HCT116 (cell line): Measurements from ENCODE around the gene VAMP8. TPM values are rescaled to one million over a fixed set of nuclear protein-coding genes. Genes with fewer than 3 reads are reported as not detected.

Source experiments
- ATAC-seq: fragments of 200-7000 bp; cut with Tn5 transposase; 2 replicates; pipeline ENCODE4 v1.9.1; 2020; ENCODE audit warnings: mild to moderate bottlenecking, moderate library complexity
- BruUV-seq: library from RNA; stranded (reverse); fragments of 400-500 nt; replicated peaks from 2 replicates; lab custom pipeline; 2021; lab: Mats Ljungman, UMichigan
- CTCF ChIA-PET: fragments of 300-600 bp; sonication (Branson Sonifier 250); formaldehyde crosslinking; loops from one replicate; lab custom pipeline; 2021; ENCODE audit warnings: antibody characterized with exemption; lab: Charles Lee
- POLR2A ChIA-PET: fragments of 300-600, 350-600 bp; sonication (Branson Sonifier 250); formaldehyde crosslinking; loops from one replicate; lab custom pipeline; 2021; ENCODE audit warnings: antibody characterized with exemption; lab: Charles Lee
- RAD21 ChIA-PET, 2 experiments: fragments of 300-600 bp; sonication (Branson Sonifier 250); formaldehyde crosslinking; loops; one replicate each; lab custom pipeline; 2023; ENCODE audit warnings: low total read pairs in 2 of 2; ENCODE audit not compliant: uncharacterized antibody in 2 of 2, unreplicated experiment in 2 of 2, low non-redundant PET in 1 of 2; lab: Charles Lee
- DNase-seq: peaks from one replicate; pipeline ENCODE4 v3.0.0-alpha.2; 2010; ENCODE audit warnings: low read depth, low spot score
- H2AFZ ChIP-seq: fragments of 200-600 bp; shearing (Covaris generic), sonication (generic); 2 replicates; pipeline ENCODE4 v1.6.1; 2017; ENCODE audit warnings: low read depth, mixed run types, mixed read lengths, antibody characterized with exemption, low read length; ENCODE audit not compliant: poor library complexity, severe bottlenecking
- H3K27ac ChIP-seq: 2 replicates; pipeline ENCODE4 v1.5.1; 2012; ENCODE audit warnings: low read depth, low read length
- H3K27me3 ChIP-seq: fragments of 200-600 bp; sonication (generic); 2 replicates; pipeline ENCODE4 v1.6.1; 2016; ENCODE audit warnings: mixed run types, low read length, mixed read lengths; ENCODE audit not compliant: insufficient read depth
- H3K36me3 ChIP-seq, 2 experiments: fragments of 200-500 bp in 1 of 2; fragments of 200-600 bp in 1 of 2; sonication (Bioruptor generic) in 1 of 2; sonication (generic) in 1 of 2; 2 replicates each; pipeline versions ENCODE4 v1.5.1 to v1.6.1; 2014 to 2016; ENCODE audit warnings: low read length in 2 of 2, inconsistent platforms in 1 of 2, mixed read lengths in 1 of 2, mixed run types in 1 of 2; ENCODE audit not compliant: insufficient read depth in 2 of 2, control insufficient read depth in 1 of 2
- H3K4me1 ChIP-seq, 2 experiments: fragments of 200-600 bp in 1 of 2; sonication (generic) in 1 of 2; 2 replicates each; pipeline versions ENCODE4 v1.5.1 to v1.6.1; 2012 to 2017; ENCODE audit warnings: low read length in 2 of 2, inconsistent platforms in 1 of 2, mild to moderate bottlenecking in 1 of 2, mixed read lengths in 1 of 2, mixed run types in 1 of 2, moderate library complexity in 1 of 2; ENCODE audit not compliant: insufficient read depth in 2 of 2, control insufficient read depth in 1 of 2
- H3K4me2 ChIP-seq: fragments of 200-600 bp; sonication (generic); 2 replicates; pipeline ENCODE4 v1.6.1; 2017; ENCODE audit warnings: mixed run types, low read length, mixed read lengths
- H3K4me3 ChIP-seq, 2 experiments: fragments of 200-600 bp in 1 of 2; sonication (generic) in 1 of 2; replicated peaks in 1 of 2; 2 replicates each; pipeline ENCODE4 v1.5.1; 2011 to 2016; ENCODE audit warnings: low read length in 2 of 2, control low read depth in 1 of 2, low read depth in 1 of 2, mild to moderate bottlenecking in 1 of 2, mixed read lengths in 1 of 2, mixed run types in 1 of 2
- H3K79me2 ChIP-seq: fragments of 200-600 bp; sonication (generic); 2 replicates; pipeline ENCODE4 v1.6.1; 2017; ENCODE audit warnings: mild to moderate bottlenecking, mixed run types, low read length, moderate library complexity, mixed read lengths; ENCODE audit not compliant: insufficient read depth
- H3K9ac ChIP-seq: fragments of 200-600 bp; sonication (generic); 2 replicates; pipeline ENCODE4 v1.6.1; 2016; ENCODE audit warnings: low read length, mixed read lengths
- H3K9me2 ChIP-seq: fragments of 200-600 bp; sonication (generic), shearing (Covaris generic); 2 replicates; pipeline ENCODE4 v1.6.1; 2017; ENCODE audit warnings: mixed run types, mild to moderate bottlenecking, moderate library complexity; ENCODE audit not compliant: insufficient read depth
- H3K9me3 ChIP-seq, 2 experiments: fragments of 200-500 bp in 1 of 2; fragments of 200-600 bp in 1 of 2; sonication (Bioruptor generic) in 1 of 2; sonication (generic) in 1 of 2; 2 replicates each; pipeline ENCODE4 v1.6.1; 2014 to 2017; ENCODE audit warnings: low read length in 2 of 2, mixed read lengths in 2 of 2, inconsistent platforms in 1 of 2, low read depth in 1 of 2, mild to moderate bottlenecking in 1 of 2, mixed run types in 1 of 2, moderate library complexity in 1 of 2; ENCODE audit not compliant: control insufficient read depth in 1 of 2, insufficient read depth in 1 of 2
- H4K20me1 ChIP-seq: fragments of 200-600 bp; sonication (generic), shearing (Covaris generic); 2 replicates; pipeline ENCODE4 v1.6.1; 2017; ENCODE audit warnings: mixed run types, mild to moderate bottlenecking, moderate library complexity; ENCODE audit not compliant: insufficient read depth
- CBX3 ChIP-seq: IDR thresholded peaks from 2 replicates; pipeline ENCODE4 v1.6.1; 2012; ENCODE audit warnings: low read depth
- EGR1 ChIP-seq: IDR thresholded peaks from 2 replicates; pipeline ENCODE4 v1.6.1; 2012; ENCODE audit warnings: low read depth
- EZH2phosphoT487 ChIP-seq: fragments of 200-600 bp; IDR thresholded peaks from 2 replicates; pipeline ENCODE4 v1.6.1; 2018; ENCODE audit warnings: antibody characterized with exemption, borderline replicate concordance
- FOSL1 ChIP-seq: IDR thresholded peaks from 2 replicates; pipeline ENCODE4 v1.6.1; 2012; ENCODE audit warnings: low read depth
- JUND ChIP-seq: IDR thresholded peaks from 2 replicates; pipeline ENCODE4 v1.6.1; 2012
- MAX ChIP-seq: IDR thresholded peaks from 2 replicates; pipeline ENCODE4 v1.6.1; 2012
- POLR2AphosphoS5 ChIP-seq: IDR thresholded peaks from 2 replicates; pipeline ENCODE4 v1.6.1; 2011; ENCODE audit warnings: mild to moderate bottlenecking, low read depth, low read length, moderate library complexity
- RAD21 ChIP-seq: IDR thresholded peaks from 2 replicates; pipeline ENCODE4 v1.6.1; 2012; ENCODE audit warnings: low read depth, mild to moderate bottlenecking
- SP1 ChIP-seq: IDR thresholded peaks from 2 replicates; pipeline ENCODE4 v1.6.1; 2012; ENCODE audit warnings: low read depth
- TCF7L2 ChIP-seq: IDR thresholded peaks from 2 replicates; pipeline ENCODE4 v1.7.0; 2011; ENCODE audit warnings: borderline replicate concordance, inconsistent platforms; ENCODE audit not compliant: insufficient read depth, insufficient read length; ENCODE audit errors: extremely low read depth
- YY1 ChIP-seq: IDR thresholded peaks from 2 replicates; pipeline ENCODE4 v1.6.1; 2011; ENCODE audit warnings: low read length, low read depth, moderate library complexity, mild to moderate bottlenecking; ENCODE audit not compliant: insufficient replicate concordance; ENCODE audit errors: extremely low read depth
- ZFX ChIP-seq: fragments of 450-650 bp; IDR thresholded peaks from 2 replicates; pipeline ENCODE4 v1.6.1; 2017
- ZNF274 ChIP-seq: fragments of 200-500 bp; sonication (Bioruptor generic); IDR thresholded peaks from 2 replicates; pipeline ENCODE4 v1.6.1; 2014; ENCODE audit warnings: mild to moderate bottlenecking, low read depth, low read length, inconsistent platforms
- intact Hi-C: fragments of 100-400 bp; cut with micrococcal nuclease; formaldehyde crosslinking; loops from 2 replicates; pipeline ENCODE4 v1.10.0; 2022
- total RNA-seq: library from RNA; stranded (reverse); gene quantifications from one replicate; pipeline ENCODE4 v1.2.1, GENCODE V29; 2021; ENCODE audit not compliant: unreplicated experiment

The VAMP8 gene
- total RNA-seq, 1 experiment from 2014 or later: 52.6 TPM

GRCh38 chr2:85597241-85597640 is 19.9 kb downstream of the VAMP8 start:
- H3K27me3 ChIP-seq: no peaks in the 10 kb centered on the region
- CTCF ChIA-PET: no interaction called here
- H3K4me1 ChIP-seq: peaks cover 14 to 30% of the 10 kb centered on the region in 2 experiments
- TF ChIP-seq CBX3: no peak
- no peak for TF ChIP-seq SP1
- TF ChIP-seq POLR2AphosphoS5: no peak
- TF ChIP-seq EGR1: no peak
- TF ChIP-seq TCF7L2: no peak
- TF ChIP-seq ZNF274: no peak
- no peak for TF ChIP-seq EZH2phosphoT487
- TF ChIP-seq YY1: no peak
- no peak for TF ChIP-seq ZFX
- TF ChIP-seq FOSL1: no peak
- TF ChIP-seq RAD21: no peak
- no peak for TF ChIP-seq JUND
- no peak for TF ChIP-seq MAX
- no peak overlapping the region for H2AFZ ChIP-seq
- no peaks in the 10 kb centered on the region for H3K9me3 ChIP-seq
- BruUV-seq: TSS peak; percentile 44
- DNase-seq (no peak), ATAC-seq (no peak)
- POLR2A ChIA-PET: no interaction called here
- peaks cover 4 to 5% of the 10 kb centered on the region in 2 experiments; a peak in 3 of 4 replicates for H3K36me3 ChIP-seq
- RAD21 ChIA-PET: no interaction called here
- no peak overlapping the region for H3K27ac ChIP-seq
- intact Hi-C loops: no loop called here
- H3K4me3 ChIP-seq: no peak overlapping the region
- H3K9ac ChIP-seq: no peak overlapping the region
- H4K20me1 ChIP-seq: no peaks in the 10 kb centered on the region
- H3K9me2 ChIP-seq: no peaks in the 10 kb centered on the region
- H3K79me2 ChIP-seq: peaks cover 18% of the 10 kb centered on the region
- H3K4me2 ChIP-seq: 0 out of 2 replicates have a peak overlapping the region, but pooled peaks have one; percentile 90
